Neutrophil (primary cell): ENCODE results near the gene HAAO.
"Not testable (repeated sequence)": the region's sequence is repeated elsewhere in the genome, so short reads cannot be mapped to it uniquely, and the experiment has no call there.

ENCODE experiments used
- H3K27ac ChIP-seq: fragments of 200-600 bp; sonication (generic); 2 replicates; pipeline ENCODE4 v1.5.1; 2016; ENCODE audit warnings: mild to moderate bottlenecking, moderate library complexity
- H3K27me3 ChIP-seq: fragments of 200-600 bp; sonication (generic); 2 replicates; pipeline ENCODE4 v1.6.0; 2016; ENCODE audit warnings: mild to moderate bottlenecking
- H3K36me3 ChIP-seq: fragments of 200-600 bp; sonication (generic); 2 replicates; pipeline ENCODE4 v1.5.1; 2017
- H3K4me1 ChIP-seq, 2 experiments: fragments of 200-600 bp in 1 of 2; sonication (generic) in 1 of 2; 1 replicate in 1 of 2; 2 replicates in 1 of 2; pipeline versions ENCODE4 v1.5.1 to v1.6.1; 2013 to 2016; ENCODE audit warnings: low read depth in 1 of 2, low read length in 1 of 2, mild to moderate bottlenecking in 1 of 2, moderate library complexity in 1 of 2; ENCODE audit not compliant: control insufficient read depth in 1 of 2, insufficient read depth in 1 of 2
- H3K4me3 ChIP-seq, 2 experiments: fragments of 200-600 bp in 1 of 2; sonication (generic) in 1 of 2; 1 replicate in 1 of 2; 2 replicates in 1 of 2; pipeline ENCODE4 v1.5.1; 2013 to 2016; ENCODE audit warnings: low read depth in 1 of 2, low read length in 1 of 2, mild to moderate bottlenecking in 1 of 2, moderate library complexity in 1 of 2
- H3K9me3 ChIP-seq: fragments of 200-600 bp; sonication (generic); 2 replicates; pipeline ENCODE4 v1.5.1; 2016
- TF ChIP-seq, protein P1 (sequence below): fragments of 200-600 bp; sonication (generic); IDR thresholded peaks from 2 replicates; pipeline ENCODE4 v1.5.1; 2016; ENCODE audit warnings: antibody characterized with exemption

The HAAO gene

DNA sequence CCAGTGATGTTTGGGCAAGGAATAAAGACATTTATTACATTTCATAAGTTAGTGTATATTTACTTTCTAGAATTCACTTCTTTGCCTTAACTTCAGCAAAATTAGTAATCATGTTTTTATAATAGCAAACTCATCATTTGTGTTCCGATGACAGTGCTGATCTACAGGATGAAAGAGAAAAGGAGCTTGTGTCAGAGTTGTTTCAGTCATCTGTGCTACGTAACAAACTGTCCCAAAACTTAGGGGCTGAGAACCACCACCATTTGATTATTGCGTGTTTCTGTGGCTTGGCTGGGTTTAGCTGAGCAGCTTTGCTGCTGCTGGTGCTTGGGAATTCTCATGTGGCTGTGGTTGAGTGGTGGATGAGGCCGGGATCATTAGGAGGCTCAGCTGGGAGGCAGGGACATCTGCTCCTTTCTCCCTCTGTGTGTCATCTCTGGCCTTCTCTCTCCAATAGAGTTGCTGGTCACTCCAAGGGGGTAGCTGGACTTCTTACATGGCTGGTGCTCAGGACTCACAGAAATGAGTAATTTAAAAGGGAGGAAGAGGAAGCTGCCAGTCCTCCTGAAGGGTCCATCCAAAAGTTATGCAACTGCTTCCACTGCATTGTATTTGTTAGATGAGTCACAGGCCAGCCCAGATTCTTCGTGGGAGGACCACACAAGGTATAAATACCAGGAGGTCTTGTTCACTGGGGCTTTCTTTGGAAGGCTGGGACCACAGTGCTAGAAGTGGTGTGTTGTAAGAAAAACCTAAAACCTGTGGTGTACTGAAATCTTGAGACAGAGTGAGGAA lies 43.4 kb upstream of the HAAO start:
- Histone ChIP-seq H3K4me1 (peaks cover 5 to 7% of the 10 kb centered on the region in 2 experiments), H3K9me3 (no peaks in the 10 kb centered on the region), H3K27me3 (no peaks in the 10 kb centered on the region), H3K27ac (no peak overlapping the region), H3K4me3 (no peak overlapping the region), H3K36me3 (no peaks in the 10 kb centered on the region)
- TF ChIP-seq, protein P1, sequence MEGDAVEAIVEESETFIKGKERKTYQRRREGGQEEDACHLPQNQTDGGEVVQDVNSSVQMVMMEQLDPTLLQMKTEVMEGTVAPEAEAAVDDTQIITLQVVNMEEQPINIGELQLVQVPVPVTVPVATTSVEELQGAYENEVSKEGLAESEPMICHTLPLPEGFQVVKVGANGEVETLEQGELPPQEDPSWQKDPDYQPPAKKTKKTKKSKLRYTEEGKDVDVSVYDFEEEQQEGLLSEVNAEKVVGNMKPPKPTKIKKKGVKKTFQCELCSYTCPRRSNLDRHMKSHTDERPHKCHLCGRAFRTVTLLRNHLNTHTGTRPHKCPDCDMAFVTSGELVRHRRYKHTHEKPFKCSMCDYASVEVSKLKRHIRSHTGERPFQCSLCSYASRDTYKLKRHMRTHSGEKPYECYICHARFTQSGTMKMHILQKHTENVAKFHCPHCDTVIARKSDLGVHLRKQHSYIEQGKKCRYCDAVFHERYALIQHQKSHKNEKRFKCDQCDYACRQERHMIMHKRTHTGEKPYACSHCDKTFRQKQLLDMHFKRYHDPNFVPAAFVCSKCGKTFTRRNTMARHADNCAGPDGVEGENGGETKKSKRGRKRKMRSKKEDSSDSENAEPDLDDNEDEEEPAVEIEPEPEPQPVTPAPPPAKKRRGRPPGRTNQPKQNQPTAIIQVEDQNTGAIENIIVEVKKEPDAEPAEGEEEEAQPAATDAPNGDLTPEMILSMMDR = no peak

DNA sequence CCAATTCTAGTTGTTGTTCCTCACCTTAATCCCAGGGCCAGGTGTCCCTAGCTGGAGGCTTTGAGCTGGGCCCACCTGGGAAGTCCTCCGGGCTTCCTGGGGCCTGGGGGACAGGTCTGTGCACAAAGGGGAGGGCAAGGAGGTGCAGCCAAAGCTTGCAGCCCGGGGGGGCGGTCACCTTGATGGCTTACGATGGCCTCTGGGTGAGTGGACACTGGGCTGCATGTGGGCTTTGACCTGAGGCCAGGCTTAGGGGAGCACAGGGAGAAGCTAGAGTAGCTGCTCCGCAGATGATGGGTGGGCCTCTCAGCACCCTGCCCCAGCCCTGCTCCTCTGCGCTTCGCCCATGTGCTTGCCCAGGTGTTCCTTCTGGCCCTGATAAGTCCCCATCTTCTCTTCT lies 41.8 kb upstream of the HAAO start:
- TF ChIP-seq, protein P1 = no peak
- H3K27me3 ChIP-seq = no peaks in the 10 kb centered on the region
- no peaks in the 10 kb centered on the region for H3K9me3 ChIP-seq

DNA sequence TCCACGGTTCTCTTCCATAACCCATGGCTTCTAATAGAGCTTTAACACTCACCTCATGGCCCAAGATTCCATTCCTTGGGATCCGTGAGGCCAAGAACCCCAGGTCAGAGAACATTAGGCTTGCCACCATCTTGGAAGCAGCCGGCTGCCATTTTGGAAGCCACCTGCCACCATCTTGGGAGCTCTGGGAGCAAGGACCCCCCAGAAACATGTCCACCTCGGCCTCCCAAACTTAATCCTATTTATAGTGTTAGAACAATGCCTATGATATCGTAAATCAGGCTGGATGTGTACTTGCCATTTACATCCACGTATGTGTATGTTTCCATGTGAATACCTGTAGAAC lies 39.9 kb upstream of the HAAO start:
- H3K4me3 ChIP-seq = no peak overlapping the region
- no peaks in the 10 kb centered on the region for H3K27me3 ChIP-seq
- H3K27ac ChIP-seq = no peak overlapping the region
- TF ChIP-seq, protein P1 = no peak
- no peaks in the 10 kb centered on the region for H3K9me3 ChIP-seq
- peaks cover 13 to 17% of the 10 kb centered on the region in 2 experiments for H3K4me1 ChIP-seq
- H3K36me3 ChIP-seq = no peaks in the 10 kb centered on the region

More for the DNA sequence above, 41.8 kb upstream of the HAAO start:
- peaks cover 5 to 7% of the 10 kb centered on the region in 2 experiments for H3K4me1 ChIP-seq
- no peak overlapping the region for H3K27ac ChIP-seq
- no peaks in the 10 kb centered on the region for H3K36me3 ChIP-seq
- no peak overlapping the region for H3K4me3 ChIP-seq

DNA sequence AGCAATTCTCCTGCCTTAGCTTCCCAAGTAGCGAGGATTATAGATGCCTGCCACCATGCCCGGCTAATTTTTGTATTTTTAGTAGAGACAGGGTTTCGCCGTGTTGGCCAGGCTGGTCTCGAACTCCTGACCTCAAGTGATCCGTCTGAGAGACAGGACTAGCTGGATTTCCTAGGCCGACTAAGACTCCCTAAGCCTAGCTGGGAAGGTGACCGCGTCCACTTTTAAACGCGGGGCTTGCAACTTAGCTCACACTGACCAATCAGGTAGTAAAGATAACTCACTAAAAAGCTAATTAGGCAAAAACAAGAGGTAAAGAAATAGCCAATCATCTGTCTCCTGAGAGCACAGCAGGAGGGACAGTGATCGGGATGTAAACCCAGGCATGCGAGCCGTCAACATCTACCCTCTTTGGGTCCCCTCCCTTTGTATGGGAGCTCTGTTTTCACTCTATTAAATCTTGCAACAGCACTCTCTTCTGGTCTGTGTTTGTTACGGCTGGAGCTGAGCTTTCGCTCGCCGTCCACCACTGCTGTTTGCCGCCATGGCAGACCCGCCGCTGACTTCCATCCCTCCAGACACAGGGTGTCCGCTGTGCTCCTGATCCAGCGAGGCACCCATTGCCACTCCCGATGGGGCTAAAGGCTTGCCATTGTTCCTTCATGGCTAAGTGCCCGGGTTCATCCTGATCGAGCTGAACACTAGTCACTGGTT lies 39.3 kb upstream of the HAAO start:
- H3K4me3 ChIP-seq = not testable (repeated sequence)

DNA sequence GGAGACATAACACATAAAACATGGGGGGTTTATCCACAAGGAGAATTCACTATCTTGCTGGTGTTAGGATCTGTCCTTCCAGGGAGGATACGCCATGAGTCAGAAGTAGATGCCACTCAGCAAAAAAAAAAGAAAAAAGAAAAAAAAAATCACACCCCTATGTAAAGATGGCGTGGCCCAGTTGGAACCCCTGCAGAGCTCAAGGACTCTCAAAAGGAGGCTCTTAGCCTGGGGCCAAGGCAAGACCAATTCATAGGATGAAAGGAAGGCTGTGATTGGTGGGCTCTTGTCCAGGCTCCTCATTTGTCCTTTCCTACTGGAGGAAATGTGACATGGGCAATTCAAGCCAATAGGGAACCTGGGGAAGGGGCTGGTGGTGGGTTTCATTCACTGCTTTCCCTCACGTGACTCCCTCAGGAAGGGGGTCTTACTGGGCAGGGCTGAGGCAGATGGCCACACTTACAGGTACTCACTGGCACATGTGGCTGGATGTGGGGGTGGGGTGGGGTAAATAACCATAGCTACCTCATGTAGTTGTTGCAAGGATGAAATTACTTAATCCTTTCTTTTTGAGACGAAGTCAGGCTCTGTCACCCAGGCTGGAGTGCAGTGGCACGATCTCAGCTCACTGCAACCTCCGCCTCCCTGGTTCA lies 38.7 kb upstream of the HAAO start:
- H3K4me1 ChIP-seq = peaks cover 14 to 16% of the 10 kb centered on the region in 2 experiments
- no peaks in the 10 kb centered on the region for H3K36me3 ChIP-seq
- no peaks in the 10 kb centered on the region for H3K9me3 ChIP-seq
- H3K27me3 ChIP-seq = no peaks in the 10 kb centered on the region
- no peak overlapping the region for H3K27ac ChIP-seq
- no peak overlapping the region for H3K4me3 ChIP-seq
- TF ChIP-seq, protein P1 = no peak

More for the DNA sequence above, 39.3 kb upstream of the HAAO start:
- H3K27ac ChIP-seq, H3K9me3 ChIP-seq, H3K27me3 ChIP-seq, H3K36me3 ChIP-seq: not testable (repeated sequence)
- peaks cover 13 to 17% of the 10 kb centered on the region in 2 experiments for H3K4me1 ChIP-seq
